Liver (tissue), 9 donors: ENCODE data around the gene CNKSR3. TPM values are rescaled to one million over a fixed set of nuclear protein-coding genes. Genes with fewer than 3 reads are reported as not detected.

Source experiments
- DNase-seq: peaks from one replicate; pipeline ENCODE4 v3.0.0-alpha.2; 2017; ENCODE audit warnings: low spot score
- H3K27ac ChIP-seq, 2 donors: one replicate each; pipeline ENCODE4 v1.7.0; 2013; ENCODE audit warnings: inconsistent platforms in 2 of 2, low read length in 2 of 2, control low read depth in 1 of 2, low read depth in 1 of 2, mild to moderate bottlenecking in 1 of 2
- H3K27me3 ChIP-seq, 4 donors: one replicate each; pipeline versions ENCODE4 v1.6.1 to v1.7.0; 2013; ENCODE audit warnings: low read length in 3 of 4, inconsistent platforms in 1 of 4, mild to moderate bottlenecking in 1 of 4, moderate library complexity in 1 of 4; ENCODE audit not compliant: control insufficient read depth in 4 of 4, insufficient read depth in 4 of 4
- H3K36me3 ChIP-seq, 4 donors: one replicate each; pipeline versions ENCODE4 v1.6.1 to v1.7.0; 2013; ENCODE audit warnings: low read length in 3 of 4, mild to moderate bottlenecking in 3 of 4, low read depth in 1 of 4, moderate library complexity in 1 of 4; ENCODE audit not compliant: control insufficient read depth in 4 of 4, insufficient read depth in 3 of 4
- H3K4me1 ChIP-seq, 4 donors: one replicate each; pipeline versions ENCODE4 v1.6.1 to v1.7.0; 2013; ENCODE audit warnings: low read length in 3 of 4, mild to moderate bottlenecking in 3 of 4, moderate library complexity in 1 of 4; ENCODE audit not compliant: control insufficient read depth in 4 of 4, insufficient read depth in 4 of 4
- H3K4me3 ChIP-seq, 3 donors: one replicate each; pipeline versions ENCODE4 v1.6.1 to v1.7.0; 2013; ENCODE audit warnings: low read length in 3 of 3, control low read depth in 1 of 3, low read depth in 1 of 3, mild to moderate bottlenecking in 1 of 3
- H3K9ac ChIP-seq, 2 donors: one replicate each; pipeline ENCODE4 v1.7.0; 2013; ENCODE audit warnings: low read length in 2 of 2, mild to moderate bottlenecking in 2 of 2, moderate library complexity in 2 of 2, control low read depth in 1 of 2, low read depth in 1 of 2
- H3K9me3 ChIP-seq, 4 donors: one replicate each; pipeline versions ENCODE4 v1.6.1 to v1.7.0; 2013; ENCODE audit warnings: low read length in 3 of 4; ENCODE audit not compliant: control insufficient read depth in 4 of 4
- EGR1 ChIP-seq, 2 donors: IDR thresholded peaks; 2 replicates each; pipeline ENCODE4 v1.6.1; 2016 to 2018; ENCODE audit warnings: antibody characterized with exemption in 2 of 2, low read depth in 2 of 2
- FOXA1 ChIP-seq: IDR thresholded peaks from 2 replicates; pipeline ENCODE4 v1.6.1; 2016; ENCODE audit warnings: antibody characterized with exemption
- FOXA2 ChIP-seq: IDR thresholded peaks from 2 replicates; pipeline ENCODE4 v1.6.1; 2016; ENCODE audit warnings: antibody characterized with exemption
- GABPA ChIP-seq, 2 donors: IDR thresholded peaks in 1 of 2; conservative IDR thresholded peaks in 1 of 2; 2 replicates each; pipeline ENCODE4 v1.6.1; 2016; ENCODE audit warnings: antibody characterized with exemption in 2 of 2, mild to moderate bottlenecking in 1 of 2, moderate library complexity in 1 of 2
- HNF4A ChIP-seq, 2 donors: conservative IDR thresholded peaks; 2 replicates each; pipeline ENCODE4 v1.6.1; 2016; ENCODE audit warnings: antibody characterized with exemption in 2 of 2, mild to moderate bottlenecking in 2 of 2
- RAD21 ChIP-seq, 2 donors: IDR thresholded peaks; 2 replicates each; pipeline ENCODE4 v1.6.1; 2016; ENCODE audit warnings: antibody characterized with exemption in 2 of 2, mild to moderate bottlenecking in 2 of 2
- REST ChIP-seq: IDR thresholded peaks from 2 replicates; pipeline ENCODE4 v1.6.1; 2016; ENCODE audit warnings: antibody characterized with exemption, mild to moderate bottlenecking
- RXRA ChIP-seq, 2 donors: IDR thresholded peaks; 2 replicates each; pipeline ENCODE4 v1.6.1; 2017 to 2018; ENCODE audit warnings: antibody characterized with exemption in 2 of 2, mild to moderate bottlenecking in 1 of 2
- TAF1 ChIP-seq: conservative IDR thresholded peaks from 2 replicates; pipeline ENCODE4 v1.6.1; 2016; ENCODE audit warnings: antibody characterized with exemption, mild to moderate bottlenecking
- ZBTB33 ChIP-seq: IDR thresholded peaks from 2 replicates; pipeline ENCODE4 v1.6.1; 2016; ENCODE audit warnings: antibody characterized with exemption
- WGBS: extraction: QIAGEN DNeasy Blood & Tissue Kit; methylation state at CpG from one replicate; pipeline ENCODE4 v1.1.7; 2013; 5-methylcytosine and 5-hydroxymethylcytosine counted together
- polyA plus RNA-seq, 2 donors: library from polyadenylated mRNA; stranded (reverse) in 1 of 2; unstranded in 1 of 2; fragments of 200-250 nt in 1 of 2; fragments of >200 nt in 1 of 2; fragmentation: Nextera tagmentation in 1 of 2; extraction: Ambion mirVana in 1 of 2; gene quantifications; one replicate each; pipeline versions ENCODE4 v1.2.1 to v1.2.3, GENCODE V29; 2013 to 2015
- total RNA-seq, 2 donors: library from RNA; depleted of rRNA; stranded (reverse); fragments of >200 nt; gene quantifications; one replicate each; pipeline ENCODE4 v1.2.3, GENCODE V29; 2014
- TF ChIP-seq, protein P1 (sequence below): IDR thresholded peaks from 2 replicates; pipeline ENCODE4 v1.6.1; 2016; ENCODE audit warnings: antibody characterized with exemption
- TF ChIP-seq, protein P2 (sequence below): IDR thresholded peaks from 2 replicates; pipeline ENCODE4 v1.6.1; 2016; ENCODE audit warnings: antibody characterized with exemption
- TF ChIP-seq, protein P3 (sequence below): fragments of 150-350 bp; IDR thresholded peaks from 2 replicates; pipeline ENCODE4 v1.5.1; 2017; ENCODE audit warnings: improper control_type of control experiment, low read depth, low read length; ENCODE audit not compliant: missing input control
- donor health status: healthy.
- donor health status: healthy.
- donor health status: healthy.
- donor health status: healthy.
- donor health status: healthy.

CNKSR3 gene
- total and polyA plus RNA-seq, 4 donors: 6.4 to 22.7 (median 15.0) TPM

DNA sequence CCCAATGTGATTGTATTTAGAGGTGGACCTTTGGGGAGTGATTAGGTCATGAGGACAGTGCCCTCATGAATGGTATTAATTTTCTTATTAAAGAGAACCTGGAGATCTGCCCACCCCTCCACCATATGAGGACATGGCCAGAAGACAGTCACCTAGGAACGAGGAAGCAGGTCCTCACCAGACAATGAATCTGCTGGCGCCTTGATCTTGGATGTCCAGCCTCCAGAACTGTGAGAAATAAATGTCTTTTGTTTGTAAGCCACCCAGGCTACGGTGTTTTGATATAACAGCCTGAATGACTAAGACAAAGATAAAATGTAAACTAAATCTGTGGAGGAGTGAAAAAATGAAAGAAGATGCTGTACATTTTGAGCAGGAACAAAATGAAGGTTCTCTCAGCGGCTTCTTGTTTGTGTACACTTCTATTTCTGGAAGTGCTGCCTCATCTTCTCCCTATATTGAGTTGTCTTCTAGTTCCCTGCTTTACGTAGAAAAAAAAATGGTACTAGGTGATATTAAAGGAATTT lies 152.4 kb downstream of the CNKSR3 start:
- TF ChIP-seq HNF4A (conservative IDR thresholded peaks at IDR 0.05): no peak
- TF ChIP-seq, protein P1, sequence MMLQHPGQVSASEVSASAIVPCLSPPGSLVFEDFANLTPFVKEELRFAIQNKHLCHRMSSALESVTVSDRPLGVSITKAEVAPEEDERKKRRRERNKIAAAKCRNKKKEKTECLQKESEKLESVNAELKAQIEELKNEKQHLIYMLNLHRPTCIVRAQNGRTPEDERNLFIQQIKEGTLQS: no peak
- no peak for TF ChIP-seq RAD21 (IDR thresholded peaks at IDR 0.05)
- no peak for TF ChIP-seq GABPA (IDR thresholded peaks at IDR 0.05 in 1 of 2, conservative IDR thresholded peaks at IDR 0.05 in 1 of 2)
- TF ChIP-seq FOXA2: no peak
- no peak for TF ChIP-seq EGR1 (IDR thresholded peaks at IDR 0.05; ENCODE audit: low read depth in 2 of 2)
- TF ChIP-seq REST: no peak
- TF ChIP-seq, protein P2, sequence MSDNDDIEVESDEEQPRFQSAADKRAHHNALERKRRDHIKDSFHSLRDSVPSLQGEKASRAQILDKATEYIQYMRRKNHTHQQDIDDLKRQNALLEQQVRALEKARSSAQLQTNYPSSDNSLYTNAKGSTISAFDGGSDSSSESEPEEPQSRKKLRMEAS: no peak
- TF ChIP-seq FOXA1: no peak
- TF ChIP-seq, protein P3, sequence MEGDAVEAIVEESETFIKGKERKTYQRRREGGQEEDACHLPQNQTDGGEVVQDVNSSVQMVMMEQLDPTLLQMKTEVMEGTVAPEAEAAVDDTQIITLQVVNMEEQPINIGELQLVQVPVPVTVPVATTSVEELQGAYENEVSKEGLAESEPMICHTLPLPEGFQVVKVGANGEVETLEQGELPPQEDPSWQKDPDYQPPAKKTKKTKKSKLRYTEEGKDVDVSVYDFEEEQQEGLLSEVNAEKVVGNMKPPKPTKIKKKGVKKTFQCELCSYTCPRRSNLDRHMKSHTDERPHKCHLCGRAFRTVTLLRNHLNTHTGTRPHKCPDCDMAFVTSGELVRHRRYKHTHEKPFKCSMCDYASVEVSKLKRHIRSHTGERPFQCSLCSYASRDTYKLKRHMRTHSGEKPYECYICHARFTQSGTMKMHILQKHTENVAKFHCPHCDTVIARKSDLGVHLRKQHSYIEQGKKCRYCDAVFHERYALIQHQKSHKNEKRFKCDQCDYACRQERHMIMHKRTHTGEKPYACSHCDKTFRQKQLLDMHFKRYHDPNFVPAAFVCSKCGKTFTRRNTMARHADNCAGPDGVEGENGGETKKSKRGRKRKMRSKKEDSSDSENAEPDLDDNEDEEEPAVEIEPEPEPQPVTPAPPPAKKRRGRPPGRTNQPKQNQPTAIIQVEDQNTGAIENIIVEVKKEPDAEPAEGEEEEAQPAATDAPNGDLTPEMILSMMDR: no peak
- TF ChIP-seq RXRA (IDR thresholded peaks at IDR 0.05): no peak
- no peak for TF ChIP-seq TAF1
- TF ChIP-seq ZBTB33: no peak

GRCh38 chr6:154356690-154357089 lies 153.8 kb downstream of the CNKSR3 start, which contains the start of gene IPCEF1:
Gene IPCEF1 (minus strand): TSS chr6:154356803. CDS start chr6:154265947, 90,856 bp downstream.
- no peaks in the 10 kb centered on the region for H3K27me3 ChIP-seq
- no peaks in the 10 kb centered on the region for H3K4me1 ChIP-seq
- no peaks in the 10 kb centered on the region for H3K36me3 ChIP-seq
- DNase-seq: no peak
- no peak within 1 kb of the TSS for H3K9ac ChIP-seq
- 73% methylated on average over 3 of the region's 3 CpGs for WGBS
- H3K4me3 ChIP-seq: no peak within 1 kb of the TSS
- no peak for TF ChIP-seq EGR1 (IDR thresholded peaks at IDR 0.05; ENCODE audit: low read depth in 2 of 2)
- no peak for TF ChIP-seq FOXA2
- TF ChIP-seq, protein P3: no peak
- no peak for TF ChIP-seq FOXA1
- TF ChIP-seq, protein P2: peak; percentile 19
- H3K9me3 ChIP-seq: no peaks in the 10 kb centered on the region
- H3K27ac ChIP-seq: peak within 1 kb of the TSS in 1 of 2 donors; percentile 54

More for the DNA sequence above, 152.4 kb downstream of the CNKSR3 start:
- no peak overlapping the region for H3K4me3 ChIP-seq
- H3K27ac ChIP-seq: no peak overlapping the region
- 93% methylated on average over 5 of the region's 5 CpGs for WGBS
- no peaks in the 10 kb centered on the region for H3K9me3 ChIP-seq
- no peak for DNase-seq
- H3K9ac ChIP-seq: no peak overlapping the region
- H3K27me3 ChIP-seq: no peaks in the 10 kb centered on the region
- no peaks in the 10 kb centered on the region for H3K36me3 ChIP-seq
- no peaks in the 10 kb centered on the region for H3K4me1 ChIP-seq
